Neural progenitor cell (in vitro differentiated cells): Measurements from ENCODE around the gene CCDC107.

ENCODE experiments used
- EZH2 ChIP-seq: fragments of 200-600 bp; sonication (generic); IDR thresholded peaks from 2 replicates; pipeline ENCODE4 v1.6.1; 2017; ENCODE audit warnings: antibody characterized with exemption, mild to moderate bottlenecking, moderate library complexity
- TF ChIP-seq, protein P1 (sequence below): fragments of 200-600 bp; sonication (generic); IDR thresholded peaks from 2 replicates; pipeline ENCODE4 v1.5.1; 2017; ENCODE audit warnings: antibody characterized with exemption, mild to moderate bottlenecking

DNA sequence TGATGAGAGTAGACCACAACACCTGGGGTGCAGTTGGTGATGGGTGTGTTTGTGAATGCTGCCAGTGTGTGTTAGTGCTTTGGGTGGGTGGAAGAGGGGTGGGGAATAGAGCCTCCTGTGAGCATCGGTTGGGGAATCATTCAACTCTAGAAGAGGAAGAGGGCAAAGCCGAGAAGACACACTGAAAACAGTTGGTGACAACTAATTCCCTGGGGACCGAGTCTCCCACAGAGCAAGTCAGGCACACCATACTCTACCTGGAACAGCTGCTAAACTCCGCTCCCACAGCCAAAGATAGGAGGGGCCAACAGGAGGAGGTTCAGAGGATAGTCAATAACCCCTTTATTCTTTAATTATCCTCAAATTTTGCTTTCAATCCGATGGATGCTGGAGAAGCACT lies 8.5 kb downstream of the CCDC107 start:
- TF ChIP-seq EZH2: no peak
- TF ChIP-seq, protein P1, sequence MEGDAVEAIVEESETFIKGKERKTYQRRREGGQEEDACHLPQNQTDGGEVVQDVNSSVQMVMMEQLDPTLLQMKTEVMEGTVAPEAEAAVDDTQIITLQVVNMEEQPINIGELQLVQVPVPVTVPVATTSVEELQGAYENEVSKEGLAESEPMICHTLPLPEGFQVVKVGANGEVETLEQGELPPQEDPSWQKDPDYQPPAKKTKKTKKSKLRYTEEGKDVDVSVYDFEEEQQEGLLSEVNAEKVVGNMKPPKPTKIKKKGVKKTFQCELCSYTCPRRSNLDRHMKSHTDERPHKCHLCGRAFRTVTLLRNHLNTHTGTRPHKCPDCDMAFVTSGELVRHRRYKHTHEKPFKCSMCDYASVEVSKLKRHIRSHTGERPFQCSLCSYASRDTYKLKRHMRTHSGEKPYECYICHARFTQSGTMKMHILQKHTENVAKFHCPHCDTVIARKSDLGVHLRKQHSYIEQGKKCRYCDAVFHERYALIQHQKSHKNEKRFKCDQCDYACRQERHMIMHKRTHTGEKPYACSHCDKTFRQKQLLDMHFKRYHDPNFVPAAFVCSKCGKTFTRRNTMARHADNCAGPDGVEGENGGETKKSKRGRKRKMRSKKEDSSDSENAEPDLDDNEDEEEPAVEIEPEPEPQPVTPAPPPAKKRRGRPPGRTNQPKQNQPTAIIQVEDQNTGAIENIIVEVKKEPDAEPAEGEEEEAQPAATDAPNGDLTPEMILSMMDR: no peak
